ENCODE data around the gene ZNF697.

GRCh38 chr1:119686661-119687060, 38.6 kb upstream of the ZNF697 start:
- no peak for TF ChIP-seq KDM1A (IDR thresholded peaks at IDR 0.05; ENCODE audit: borderline replicate concordance)
- TF ChIP-seq ATF2 (IDR thresholded peaks at IDR 0.05; ENCODE audit: low read length): no peak
- no peak for TF ChIP-seq POLR2AphosphoS5 (IDR thresholded peaks at IDR 0.05; ENCODE audit: low read length)
- TF ChIP-seq, protein P1, sequence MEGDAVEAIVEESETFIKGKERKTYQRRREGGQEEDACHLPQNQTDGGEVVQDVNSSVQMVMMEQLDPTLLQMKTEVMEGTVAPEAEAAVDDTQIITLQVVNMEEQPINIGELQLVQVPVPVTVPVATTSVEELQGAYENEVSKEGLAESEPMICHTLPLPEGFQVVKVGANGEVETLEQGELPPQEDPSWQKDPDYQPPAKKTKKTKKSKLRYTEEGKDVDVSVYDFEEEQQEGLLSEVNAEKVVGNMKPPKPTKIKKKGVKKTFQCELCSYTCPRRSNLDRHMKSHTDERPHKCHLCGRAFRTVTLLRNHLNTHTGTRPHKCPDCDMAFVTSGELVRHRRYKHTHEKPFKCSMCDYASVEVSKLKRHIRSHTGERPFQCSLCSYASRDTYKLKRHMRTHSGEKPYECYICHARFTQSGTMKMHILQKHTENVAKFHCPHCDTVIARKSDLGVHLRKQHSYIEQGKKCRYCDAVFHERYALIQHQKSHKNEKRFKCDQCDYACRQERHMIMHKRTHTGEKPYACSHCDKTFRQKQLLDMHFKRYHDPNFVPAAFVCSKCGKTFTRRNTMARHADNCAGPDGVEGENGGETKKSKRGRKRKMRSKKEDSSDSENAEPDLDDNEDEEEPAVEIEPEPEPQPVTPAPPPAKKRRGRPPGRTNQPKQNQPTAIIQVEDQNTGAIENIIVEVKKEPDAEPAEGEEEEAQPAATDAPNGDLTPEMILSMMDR (IDR thresholded peaks at IDR 0.05 in 2 of 3, conservative IDR thresholded peaks at IDR 0.05 in 1 of 3; ENCODE audit: control insufficient read depth in 2 of 3, extremely low read depth in 1 of 3, insufficient read depth in 1 of 3, low read depth in 3 of 3, low read length in 3 of 3): no peak
- no peak for TF ChIP-seq WRNIP1 (IDR thresholded peaks at IDR 0.05; ENCODE audit: borderline replicate concordance, low read depth, low read length)
- no peak for TF ChIP-seq RAD21 (IDR thresholded peaks at IDR 0.05; ENCODE audit: insufficient read depth, low read depth, low read length)
- no peak for TF ChIP-seq CHD2 (IDR thresholded peaks at IDR 0.05; ENCODE audit: borderline replicate concordance, low read depth, low read length)
- TF ChIP-seq POLR2A (IDR thresholded peaks at IDR 0.05; ENCODE audit: low read depth, low read length): no peak
- TF ChIP-seq, protein P2, sequence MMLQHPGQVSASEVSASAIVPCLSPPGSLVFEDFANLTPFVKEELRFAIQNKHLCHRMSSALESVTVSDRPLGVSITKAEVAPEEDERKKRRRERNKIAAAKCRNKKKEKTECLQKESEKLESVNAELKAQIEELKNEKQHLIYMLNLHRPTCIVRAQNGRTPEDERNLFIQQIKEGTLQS (IDR thresholded peaks at IDR 0.05; ENCODE audit: borderline replicate concordance, extremely low read depth, low read depth, low read length): no peak

Measured in GM12878 (cell line).